SJSA1 (cell line): ENCODE data around the gene LAMA5. TPM values are rescaled to one million over a fixed set of nuclear protein-coding genes. Genes with fewer than 3 reads are reported as not detected.
A peak's percentile ranks its signal among the peaks of the same experiment; 100 is the strongest.

ENCODE experiments used
- DNase-seq, 2 experiments: peaks; one replicate each; pipeline ENCODE4 v3.0.0-alpha.2; 2015 to 2020; ENCODE audit warnings: low spot score in 2 of 2, low read depth in 1 of 2
- H3K27ac ChIP-seq: fragments of 250-450 bp; sonication (Bioruptor Pico); 2 replicates; pipeline ENCODE4 v1.5.1; 2020; ENCODE audit warnings: mild to moderate bottlenecking, moderate library complexity
- H3K27me3 ChIP-seq: fragments of 250-450 bp; sonication (Bioruptor Pico); replicated peaks from 2 replicates; pipeline ENCODE4 v1.5.1; 2020; ENCODE audit warnings: mild to moderate bottlenecking, moderate library complexity
- H3K36me3 ChIP-seq: fragments of 250-450 bp; sonication (Bioruptor Pico); 2 replicates; pipeline ENCODE4 v1.5.1; 2020; ENCODE audit warnings: mild to moderate bottlenecking
- H3K4me1 ChIP-seq: fragments of 250-450 bp; sonication (Bioruptor Pico); replicated peaks from 2 replicates; pipeline ENCODE4 v1.6.1; 2021; ENCODE audit warnings: mild to moderate bottlenecking
- H3K4me3 ChIP-seq: fragments of 250-450 bp; sonication (Bioruptor Pico); 2 replicates; pipeline ENCODE4 v1.5.1; 2020; ENCODE audit warnings: mild to moderate bottlenecking
- H3K9me3 ChIP-seq: fragments of 250-450 bp; sonication (Bioruptor Pico); replicated peaks from 2 replicates; pipeline ENCODE4 v1.5.1; 2020; ENCODE audit warnings: mild to moderate bottlenecking
- total RNA-seq: library from RNA; depleted of rRNA; stranded (reverse); fragments of >200 nt; shearing (Covaris generic); gene quantifications from 2 replicates; pipeline ENCODE4 v1.2.3, GENCODE V29; 2014

Gene LAMA5
- total RNA-seq, 1 experiment from 2014 or later = 3.6 TPM

DNA sequence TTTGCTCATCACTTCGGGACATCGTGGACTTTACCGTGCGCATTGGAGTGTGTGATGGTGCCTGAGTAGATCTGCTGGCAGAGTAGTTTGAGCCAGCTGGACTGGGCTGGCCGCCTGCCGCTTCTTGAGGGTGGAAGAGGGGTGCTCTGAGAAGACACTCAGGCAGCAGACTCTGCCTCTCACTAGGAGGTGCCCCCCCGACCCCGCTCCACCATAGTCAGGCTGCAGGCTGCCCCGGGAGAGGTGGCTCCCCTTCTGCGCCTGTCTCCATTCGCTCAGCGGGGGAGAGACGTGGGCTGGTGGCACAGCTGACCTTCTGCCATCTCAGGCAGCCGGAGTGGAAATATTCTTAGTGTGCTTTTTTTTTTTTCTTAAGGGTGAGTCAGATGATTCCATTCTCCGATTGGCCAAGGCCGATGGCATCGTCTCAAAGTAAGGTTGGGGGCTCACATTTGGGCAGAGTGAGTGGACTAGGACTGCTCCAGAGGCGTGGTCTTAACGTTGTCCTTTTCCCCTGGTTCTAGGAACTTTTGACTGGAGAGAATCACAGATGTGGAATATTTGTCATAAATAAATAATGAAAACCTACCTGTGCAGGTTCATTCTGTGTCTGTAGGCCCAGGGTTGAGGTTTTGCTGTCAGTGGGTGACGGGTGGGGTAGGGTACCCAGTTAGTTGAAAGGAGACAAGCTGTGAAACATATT is 21.0 kb upstream of the LAMA5 start:
- Histone ChIP-seq H3K4me1 (peaks cover 15% of the 10 kb centered on the region), H3K9me3 (no peaks in the 10 kb centered on the region), H3K4me3 (peak overlapping the region; percentile 96), H3K27me3 (no peaks in the 10 kb centered on the region), H3K27ac (no peak overlapping the region), H3K36me3 (peaks cover 67% of the 10 kb centered on the region)
- DNase-seq = no peak

- H3K36me3 ChIP-seq = peaks cover 63% of the 10 kb centered on the region
- peak overlapping the region; percentile 85 for H3K27ac ChIP-seq
- H3K9me3 ChIP-seq = no peaks in the 10 kb centered on the region
- peak overlapping the region; percentile 96 for H3K4me3 ChIP-seq
- no peak for DNase-seq
- H3K4me1 ChIP-seq = peaks cover 19% of the 10 kb centered on the region
- H3K27me3 ChIP-seq = no peaks in the 10 kb centered on the region
Measured at GRCh38 chr20:62387219-62387913, 20.3 kb upstream of the LAMA5 start.

DNA sequence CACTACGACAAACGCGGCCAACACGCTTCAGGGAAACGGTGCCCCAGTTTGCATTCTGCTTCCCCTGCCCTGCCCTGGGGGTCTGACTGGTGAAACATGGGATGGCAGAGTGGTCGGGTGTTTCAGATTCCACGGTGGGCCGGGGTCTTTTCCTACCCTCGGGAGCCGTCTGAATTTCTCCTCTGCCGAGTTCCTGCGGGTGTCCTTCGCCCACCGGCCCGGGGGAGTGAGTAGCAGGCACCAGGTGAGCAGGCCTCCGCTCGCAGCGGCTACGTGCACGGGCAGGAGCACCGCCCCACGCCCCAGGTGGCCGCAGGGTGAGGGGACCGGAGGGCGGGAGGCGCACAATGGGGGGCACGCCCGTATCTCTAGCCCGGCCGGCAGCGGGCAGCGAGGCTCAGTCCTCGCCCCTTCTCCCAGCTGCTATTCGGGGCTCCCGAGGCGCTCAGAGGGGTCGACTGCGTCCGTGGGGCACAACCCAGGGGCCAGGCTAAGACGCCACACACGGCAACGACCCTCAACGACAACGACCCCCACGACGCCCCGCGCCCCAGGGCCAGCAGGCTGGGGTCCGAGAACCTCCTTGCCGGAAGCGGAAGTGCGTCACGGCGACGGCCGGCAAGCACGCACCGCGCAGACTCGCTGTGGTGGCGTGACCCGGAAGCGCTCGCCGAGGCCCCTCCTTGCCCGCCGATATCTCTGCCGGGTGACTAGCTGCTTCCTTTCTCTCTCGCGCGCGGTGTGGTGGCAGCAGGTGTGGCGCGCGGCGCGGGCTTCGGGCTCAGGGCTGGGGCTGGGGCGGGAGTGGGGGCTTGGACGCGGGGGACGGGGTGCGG is 19.5 kb upstream of the LAMA5 start, which contains the start of gene RPS21:
TSS of gene RPS21 (plus strand) at position 721 of the 836 bp plus-strand sequence. CDS start 236 bp downstream, outside the sequence.
- peaks cover 20% of the 10 kb centered on the region for H3K4me1 ChIP-seq
- peak; percentile 81 to 91 for DNase-seq
- H3K27me3 ChIP-seq = no peaks in the 10 kb centered on the region
- peaks cover 64% of the 10 kb centered on the region for H3K36me3 ChIP-seq
- peak within 1 kb of the TSS; percentile 96 for H3K4me3 ChIP-seq
- H3K27ac ChIP-seq = peak within 1 kb of the TSS; percentile 85
- H3K9me3 ChIP-seq = no peaks in the 10 kb centered on the region

GRCh38 chr20:62382306-62383198 is 15.4 kb upstream of the LAMA5 start:
- Histone ChIP-seq H3K9me3 (no peaks in the 10 kb centered on the region), H3K27ac (no peak overlapping the region), H3K4me1 (peaks cover 22% of the 10 kb centered on the region), H3K4me3 (no peak overlapping the region), H3K36me3 (peaks cover 33% of the 10 kb centered on the region), H3K27me3 (no peaks in the 10 kb centered on the region)
- peak; percentile 65 to 78 for DNase-seq

DNA sequence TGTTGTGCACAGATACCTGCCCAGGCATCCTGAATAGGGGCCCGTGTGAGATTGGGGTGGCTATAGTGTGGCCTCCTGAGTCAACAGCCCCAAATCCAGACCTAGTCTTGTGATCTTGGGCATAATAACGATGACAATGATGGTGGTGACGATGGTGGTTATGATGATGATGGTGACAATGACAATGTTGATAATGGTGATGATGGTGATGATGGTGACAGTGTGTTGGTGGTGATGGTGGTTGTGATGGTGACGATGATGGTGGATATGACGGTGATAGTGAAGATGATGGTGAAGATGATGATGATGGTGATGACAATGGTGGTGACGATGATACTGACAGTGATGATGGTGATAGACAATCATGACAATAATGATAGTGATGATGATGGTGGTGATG is 14.7 kb upstream of the LAMA5 start:
- Histone ChIP-seq H3K9me3 (no peaks in the 10 kb centered on the region), H3K4me1 (peaks cover 26% of the 10 kb centered on the region), H3K27me3 (no peaks in the 10 kb centered on the region), H3K36me3 (peaks cover 31% of the 10 kb centered on the region), H3K27ac (no peak overlapping the region), H3K4me3 (no peak overlapping the region)
- no peak for DNase-seq

DNA sequence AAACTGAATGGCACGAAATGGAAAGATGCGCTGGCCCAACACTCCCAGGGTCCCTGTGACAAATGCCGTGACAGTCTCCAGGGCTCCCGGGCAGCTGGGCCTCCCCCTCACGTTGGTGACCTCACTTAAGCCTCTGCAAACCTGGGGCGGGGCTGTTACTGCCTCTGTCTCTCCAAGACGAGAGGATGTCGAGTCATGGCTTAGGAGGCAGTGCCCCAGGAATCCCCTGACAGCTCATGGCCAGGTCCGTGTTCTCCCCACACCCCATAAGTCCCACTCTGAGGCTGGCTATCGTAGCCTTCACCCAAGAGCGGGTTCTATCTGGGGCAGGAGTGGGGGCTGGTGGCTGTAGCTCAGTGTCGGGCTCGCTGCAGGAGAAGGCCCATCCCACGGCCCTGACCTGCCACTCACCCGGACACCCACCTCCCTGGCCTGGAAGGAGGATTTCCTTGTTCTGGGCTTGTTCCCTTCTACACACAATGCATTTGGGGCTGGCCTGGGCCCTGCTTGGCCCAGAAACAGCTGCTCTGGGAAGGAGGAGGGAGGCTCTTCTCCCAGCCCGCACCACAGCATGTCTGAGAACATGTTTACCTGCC is 14.2 kb upstream of the LAMA5 start:
- no peak for DNase-seq
- Histone ChIP-seq H3K4me3 (no peak overlapping the region), H3K27ac (no peak overlapping the region), H3K27me3 (no peaks in the 10 kb centered on the region), H3K4me1 (peaks cover 31% of the 10 kb centered on the region), H3K9me3 (no peaks in the 10 kb centered on the region), H3K36me3 (peaks cover 25% of the 10 kb centered on the region)

DNA sequence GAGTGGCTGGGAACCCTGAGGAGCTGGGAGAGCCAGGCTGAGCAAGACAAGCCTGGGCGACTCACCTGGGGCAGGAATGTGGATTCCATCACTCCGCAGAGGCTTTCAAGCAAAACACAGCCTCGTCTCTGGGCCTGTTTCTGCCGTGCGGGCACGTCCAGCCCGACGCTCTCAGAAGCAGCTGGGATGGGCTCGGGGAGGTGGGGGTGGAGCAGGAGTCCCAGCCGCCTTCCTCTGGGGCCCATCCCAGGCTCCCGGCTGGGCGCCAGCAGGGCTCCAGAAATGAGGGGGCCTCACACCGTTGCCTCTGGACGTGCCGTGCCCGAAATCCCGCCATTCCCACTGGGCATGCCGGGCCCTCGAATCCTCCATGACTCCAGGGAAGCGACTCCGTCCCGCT is 11.1 kb upstream of the LAMA5 start:
- Histone ChIP-seq H3K27me3 (no peaks in the 10 kb centered on the region), H3K4me3 (no peak overlapping the region)
- no peak for DNase-seq

DNA sequence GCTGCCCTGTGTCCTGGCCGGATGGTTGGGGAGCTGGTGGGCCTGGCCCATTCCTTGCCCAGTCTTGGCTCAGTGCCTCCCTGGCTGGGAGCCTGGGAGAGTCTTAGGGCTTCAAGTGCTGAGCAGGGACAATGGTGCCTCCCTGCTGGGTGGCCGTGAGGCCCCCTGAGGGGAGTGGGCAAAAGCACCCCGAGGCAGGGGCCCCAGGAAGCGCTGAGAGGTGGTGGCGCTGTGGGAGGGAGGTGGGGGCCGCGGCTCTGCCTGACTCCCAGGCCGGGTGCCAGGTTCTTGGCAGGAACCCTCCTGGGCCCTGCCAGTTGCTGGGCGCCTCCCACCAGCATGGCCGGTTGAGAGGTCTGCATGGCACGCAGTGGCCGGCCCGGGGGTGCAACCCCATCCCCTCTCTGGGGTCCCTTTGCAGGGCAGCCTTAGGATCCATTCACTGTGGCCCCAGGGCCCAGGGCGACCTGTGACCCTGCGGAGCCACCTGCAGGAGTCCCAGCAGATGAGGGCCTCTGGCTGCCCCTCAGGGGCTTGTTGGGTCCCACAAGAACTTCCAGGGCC is 10.6 kb upstream of the LAMA5 start:
- peak in 1 of 2 experiments; percentile 58 for DNase-seq
- Histone ChIP-seq H3K4me1 (peaks cover 52% of the 10 kb centered on the region), H3K9me3 (no peaks in the 10 kb centered on the region), H3K4me3 (no peak overlapping the region), H3K27ac (no peak overlapping the region), H3K27me3 (no peaks in the 10 kb centered on the region), H3K36me3 (peaks cover 21% of the 10 kb centered on the region)

More for the DNA sequence above, 11.1 kb upstream of the LAMA5 start:
- Histone ChIP-seq H3K9me3 (no peaks in the 10 kb centered on the region), H3K27ac (no peak overlapping the region), H3K36me3 (peaks cover 21% of the 10 kb centered on the region), H3K4me1 (peaks cover 53% of the 10 kb centered on the region)

GRCh38 chr20:62377064-62377461 is 10.0 kb upstream of the LAMA5 start:
- Histone ChIP-seq H3K9me3 (no peaks in the 10 kb centered on the region), H3K4me3 (no peak overlapping the region), H3K36me3 (peaks cover 16% of the 10 kb centered on the region), H3K27me3 (no peaks in the 10 kb centered on the region), H3K4me1 (peaks cover 49% of the 10 kb centered on the region), H3K27ac (peak overlapping the region; percentile 20; the same call in 1 of the 2 replicates)
- no peak for DNase-seq

DNA sequence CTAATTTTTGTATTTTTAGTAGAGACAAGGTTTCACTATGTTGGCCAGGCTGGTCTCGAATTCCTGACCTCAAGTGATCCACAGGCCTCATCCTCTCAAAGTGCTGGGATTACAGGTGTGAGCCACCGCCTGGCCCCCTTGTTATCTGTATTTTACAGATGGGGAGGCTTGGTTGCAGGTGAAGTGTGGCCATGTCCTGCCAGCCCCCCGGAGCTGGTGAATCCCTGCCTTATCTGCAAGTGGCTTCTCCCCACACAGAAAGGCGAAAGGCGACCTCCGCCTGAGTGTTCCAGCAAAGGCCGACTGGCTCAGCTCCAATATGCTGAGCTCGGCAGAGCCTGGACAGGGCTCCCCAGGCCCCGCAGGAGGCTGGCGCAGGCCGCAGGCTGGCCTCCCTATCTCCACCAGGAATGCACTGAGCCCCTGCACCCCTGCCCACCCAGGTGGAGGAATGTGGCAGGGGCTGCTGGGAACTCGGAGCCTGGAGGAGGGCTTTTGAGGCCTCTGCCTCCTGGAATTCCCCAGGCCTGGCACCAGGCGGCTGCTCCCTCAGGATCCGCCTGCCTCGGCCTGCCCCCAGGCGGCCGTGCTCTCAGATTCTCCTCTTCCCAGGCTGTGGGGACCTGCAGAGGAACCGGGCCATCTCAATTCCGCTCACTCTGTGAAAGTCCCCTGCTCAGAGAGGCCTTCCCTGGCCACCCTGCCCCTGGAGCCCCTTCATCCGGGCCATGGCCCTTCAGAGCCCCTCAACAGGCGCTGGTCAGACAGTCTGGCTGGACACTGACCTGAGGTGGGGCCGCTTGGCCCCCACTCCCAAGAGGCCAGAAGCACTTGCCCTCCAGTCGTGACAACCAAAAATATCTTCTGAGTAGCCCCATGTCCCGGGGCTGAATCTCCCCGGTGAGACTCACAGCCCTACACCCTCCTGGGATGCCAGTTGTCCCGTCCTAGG is 9.3 kb upstream of the LAMA5 start:
- no peaks in the 10 kb centered on the region for H3K27me3 ChIP-seq
- peak overlapping the region; percentile 20 for H3K27ac ChIP-seq
- H3K4me1 ChIP-seq = peaks cover 53% of the 10 kb centered on the region
- peak; percentile 96 to 97 for DNase-seq
- no peaks in the 10 kb centered on the region for H3K9me3 ChIP-seq
- H3K4me3 ChIP-seq = no peak overlapping the region
- H3K36me3 ChIP-seq = peaks cover 10% of the 10 kb centered on the region

DNA sequence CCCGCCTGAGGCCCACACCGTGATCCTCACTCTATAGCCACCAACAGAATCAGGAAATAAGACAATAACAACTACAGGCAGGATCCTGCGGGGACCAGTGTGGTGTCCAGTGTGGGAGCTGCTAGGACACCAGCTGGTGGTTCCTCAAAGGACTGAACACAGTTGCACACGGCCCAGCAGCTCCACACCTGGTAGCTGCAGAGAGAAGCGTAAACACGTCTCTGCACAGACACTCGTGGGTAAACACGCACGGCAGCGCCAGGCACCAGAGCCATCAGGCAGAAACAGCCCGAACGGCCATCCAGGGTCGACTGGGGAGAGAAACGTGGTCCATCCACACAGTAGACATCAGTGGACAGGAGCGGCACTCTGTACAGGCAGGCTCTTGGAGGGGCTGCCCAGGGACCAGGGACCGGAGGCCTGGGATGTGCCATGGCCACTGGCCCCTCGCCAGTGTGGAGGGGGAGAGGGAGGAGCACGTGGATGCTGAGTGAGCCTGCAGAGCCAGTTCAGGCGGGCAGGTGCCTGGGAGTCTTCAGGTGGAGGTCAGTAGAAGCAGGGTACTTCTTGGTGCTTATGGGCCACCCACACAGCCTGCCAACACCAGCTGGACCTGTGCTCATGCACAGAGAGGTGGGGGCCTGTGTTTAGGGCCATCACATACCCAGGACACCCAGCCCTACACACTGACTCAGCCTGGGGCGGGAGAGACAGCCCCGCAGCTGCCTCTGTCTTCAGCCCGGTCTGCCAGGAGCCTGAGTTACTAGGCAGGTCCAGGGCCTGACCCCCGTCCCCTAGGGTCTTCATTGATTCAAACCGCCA is 7.4 kb upstream of the LAMA5 start:
- DNase-seq = peak; percentile 79 to 84
- Histone ChIP-seq H3K4me3 (no peak overlapping the region), H3K4me1 (peaks cover 72% of the 10 kb centered on the region), H3K36me3 (peaks cover 8% of the 10 kb centered on the region; the same call in 1 of the 2 replicates), H3K27me3 (no peaks in the 10 kb centered on the region), H3K9me3 (no peaks in the 10 kb centered on the region), H3K27ac (peak overlapping the region; percentile 64)
